Heart left ventricle (tissue), 13 donors: Measurements from ENCODE around the gene APLP2.

Experiments
- CTCF ChIP-seq, 12 donors: fragments of 200-600 bp; sonication (generic) in 4 of 12; IDR thresholded peaks; one replicate each; pipeline versions ENCODE4 v1.5.0 to v1.8.0; 2018 to 2022; ENCODE audit warnings: antibody characterized with exemption in 12 of 12, mild to moderate bottlenecking in 5 of 12
- POLR2A ChIP-seq, 2 donors: fragments of 450-650 bp; IDR thresholded peaks; one replicate each; pipeline ENCODE4 v1.6.1; 2017; ENCODE audit warnings: antibody characterized with exemption in 2 of 2, mild to moderate bottlenecking in 2 of 2, moderate library complexity in 2 of 2
- donor health status: ischemic (EF 13 %, LVEDD 7.1; RV severe dilation, severe dysfunction).
- donor health status: DM: no; HTN: yes; CAD: no.
- donor health status: DM: no; HTN: no; CAD: no.
- donor health status: ischemic (EF 25% LVEDD 6.9; RV normal size, moderate dysfunction).
- donor health status: ischemic (EF 25% LVEDD 5.7; RV mildly dilated, moderate dysfunction).
- donor health status: ischemic (EF 35%, LVEDD 5.7; RV mildly dilated, moderate dysfunction).
- donor health status: nonischemic (EF 11% LVEDD 7.7; RV severe dilation, severe dysfunction).
- donor health status: DM: yes; HTN: yes; CAD: no.
- donor health status: PGD.
- donor health status: ischemic (EF 29% LVEDD 5.4; RV normal size, mild dysfunction).
- donor health status: nonischemic (EF 23%, LVEDD 6.1; RV moderate dilation, normal function).

DNA sequence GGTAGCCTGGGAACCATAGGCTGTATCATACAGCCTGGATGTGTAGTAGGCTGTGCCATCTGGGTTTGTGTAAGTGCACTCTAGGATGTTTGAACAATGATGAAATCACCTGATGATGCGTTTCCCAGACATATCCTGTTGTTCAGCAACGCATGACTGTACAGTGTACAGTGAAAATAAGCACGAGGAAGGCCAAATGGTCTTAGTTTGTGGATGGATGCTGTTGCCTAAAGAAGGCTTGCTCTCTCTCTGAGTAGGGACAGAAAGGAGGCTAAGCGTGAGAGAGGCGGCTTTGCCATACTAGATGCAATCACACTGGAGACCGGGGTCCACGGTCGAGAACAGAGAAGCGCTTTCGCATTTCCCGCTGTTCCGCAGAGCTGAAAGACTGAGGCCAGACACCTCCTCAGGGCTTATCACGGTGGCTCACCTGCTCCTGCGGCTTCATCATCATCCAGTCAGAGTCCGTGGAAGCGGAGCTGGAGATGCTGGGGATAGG, 27.6 kb upstream of the APLP2 start:
- no peak for TF ChIP-seq POLR2A (IDR thresholded peaks at IDR 0.05)
- no peak for TF ChIP-seq CTCF (IDR thresholded peaks at IDR 0.05)
